Panc1 (cell line): ENCODE measurements around the gene SLC48A1. TPM values are rescaled to one million over a fixed set of nuclear protein-coding genes. Genes with fewer than 3 reads are reported as not detected.

Source experiments
- ATAC-seq: fragments of 200-7000 bp; cut with Tn5 transposase; 2 replicates; pipeline ENCODE4 v1.9.1; 2020; ENCODE audit warnings: mild to moderate bottlenecking, moderate library complexity
- BruUV-seq: library from RNA; stranded (reverse); fragments of 400-500 nt; replicated peaks from 2 replicates; lab custom pipeline; 2021; lab: Mats Ljungman, UMichigan
- CTCF ChIA-PET: fragments of 300-600 bp; sonication (Branson Sonifier 250); formaldehyde crosslinking; loops from one replicate; lab custom pipeline; 2022; ENCODE audit warnings: antibody characterized with exemption; lab: Charles Lee
- POLR2A ChIA-PET: fragments of 300-600 bp; sonication (Branson Sonifier 250); formaldehyde crosslinking; loops from one replicate; lab custom pipeline; 2022; ENCODE audit warnings: antibody characterized with exemption; lab: Charles Lee
- DNase-seq: peaks from one replicate; pipeline ENCODE4 v3.0.0-alpha.2; 2010; ENCODE audit warnings: low read depth, low spot score
- H3K27ac ChIP-seq: 2 replicates; pipeline ENCODE4 v1.5.1; 2011; ENCODE audit warnings: mild to moderate bottlenecking, low read length, inconsistent platforms
- H3K27me3 ChIP-seq: fragments of 200-500 bp; sonication (Bioruptor generic); 2 replicates; pipeline ENCODE4 v1.6.0; 2014; ENCODE audit warnings: low read length, inconsistent platforms; ENCODE audit not compliant: control insufficient read depth, insufficient read depth
- H3K36me3 ChIP-seq: fragments of 200-500 bp; sonication (Bioruptor generic); 2 replicates; pipeline ENCODE4 v1.5.1; 2014; ENCODE audit warnings: inconsistent platforms, mild to moderate bottlenecking, low read length, moderate library complexity; ENCODE audit not compliant: control insufficient read depth, insufficient read depth
- H3K4me1 ChIP-seq: 2 replicates; pipeline ENCODE4 v1.5.1; 2011; ENCODE audit warnings: inconsistent platforms, mild to moderate bottlenecking, low read length, moderate library complexity; ENCODE audit not compliant: control insufficient read depth, insufficient read depth
- H3K4me3 ChIP-seq, 2 experiments: 2 replicates each; pipeline ENCODE4 v1.5.1; 2011 to 2012; ENCODE audit warnings: low read depth in 2 of 2, low read length in 2 of 2, mild to moderate bottlenecking in 2 of 2, inconsistent platforms in 1 of 2, moderate library complexity in 1 of 2
- H3K9me3 ChIP-seq: fragments of 200-500 bp; sonication (Bioruptor generic); 2 replicates; pipeline ENCODE4 v1.5.1; 2014; ENCODE audit warnings: low read depth, mild to moderate bottlenecking, inconsistent platforms, low read length, moderate library complexity; ENCODE audit not compliant: control insufficient read depth, insufficient read depth
- CTCF ChIP-seq: fragments of 450-650 bp; IDR thresholded peaks from 2 replicates; pipeline ENCODE4 v1.5.1; 2017; ENCODE audit warnings: mild to moderate bottlenecking
- POLR2AphosphoS5 ChIP-seq: IDR thresholded peaks from 2 replicates; pipeline ENCODE4 v1.6.1; 2012; ENCODE audit warnings: mild to moderate bottlenecking, low read depth, low read length, moderate library complexity
- REST ChIP-seq, 2 experiments: IDR thresholded peaks; 2 replicates each; pipeline ENCODE4 v1.6.1; 2011 to 2012; ENCODE audit warnings: low read depth in 2 of 2, control low read depth in 1 of 2, low read length in 1 of 2, mild to moderate bottlenecking in 1 of 2, moderate library complexity in 1 of 2; ENCODE audit not compliant: insufficient read depth in 1 of 2
- SIN3A ChIP-seq: IDR thresholded peaks from 2 replicates; pipeline ENCODE4 v1.6.1; 2012; ENCODE audit warnings: low read depth, mild to moderate bottlenecking, low read length, moderate library complexity, borderline replicate concordance; ENCODE audit not compliant: insufficient read depth
- TCF7L2 ChIP-seq: IDR thresholded peaks from 2 replicates; pipeline ENCODE4 v1.6.1; 2011; ENCODE audit warnings: mild to moderate bottlenecking, low read depth, low read length, inconsistent platforms
- in situ Hi-C: cut with HindIII; loops from 2 replicates; pipeline ENCODE4 v1.10.0; 2016; ENCODE audit warnings: low sequenced_read_pairs, low pct_unique_long_range_greater_than_20kb
- intact Hi-C: fragments of 100-400 bp; cut with micrococcal nuclease; formaldehyde crosslinking; loops from one replicate; pipeline ENCODE4 v1.10.0; 2022; ENCODE audit not compliant: unreplicated experiment
- total RNA-seq: library from RNA; stranded (reverse); gene quantifications from one replicate; pipeline ENCODE4 v1.2.1, GENCODE V29; 2021; ENCODE audit not compliant: unreplicated experiment

SLC48A1 gene
- total RNA-seq, 1 experiment from 2014 or later: 32.0 TPM

DNA sequence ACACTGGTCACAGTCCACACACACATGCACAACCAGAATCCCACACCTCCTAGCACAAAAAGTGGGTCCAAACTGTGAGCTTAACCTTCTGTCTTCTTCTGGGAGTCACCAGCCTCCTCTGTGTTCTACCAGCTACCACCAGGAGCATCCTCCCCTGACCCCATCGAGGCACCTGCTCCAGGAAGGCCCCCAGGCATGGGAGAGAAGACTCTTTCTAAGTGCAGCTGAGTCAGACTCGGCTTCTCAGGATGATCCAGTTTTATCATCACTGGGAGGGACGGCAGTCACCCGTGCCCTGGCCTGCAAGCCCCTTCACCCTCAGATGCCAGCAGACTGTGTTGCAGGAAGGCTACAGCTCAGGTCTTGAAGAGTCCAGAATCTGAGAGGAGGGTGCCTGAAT is 39.9 kb upstream of the SLC48A1 start:
- Histone ChIP-seq H3K27ac (no peak overlapping the region), H3K27me3 (no peaks in the 10 kb centered on the region), H3K36me3 (no peaks in the 10 kb centered on the region), H3K4me3 (no peak overlapping the region), H3K9me3 (no peaks in the 10 kb centered on the region), H3K4me1 (no peaks in the 10 kb centered on the region)
- CTCF ChIA-PET: interaction anchor here (0.6 kb wide), 1 partner anchor 110 kb away, joined by 3 read pairs; no protein-coding TSS in a partner anchor
- in situ Hi-C loops: no loop called here
- ATAC-seq: peak; percentile 19; the same call in 1 of the 2 replicates
- DNase-seq: no peak
- TF ChIP-seq TCF7L2: no peak
- TF ChIP-seq REST (IDR thresholded peaks at IDR 0.05; ENCODE audit: insufficient read depth in 1 of 2, low read depth in 2 of 2, low read length in 1 of 2): no peak
- no peak for TF ChIP-seq CTCF
- no peak for TF ChIP-seq SIN3A
- no peak for TF ChIP-seq POLR2AphosphoS5
- no TSS peak for BruUV-seq
- POLR2A ChIA-PET: no interaction called here
- intact Hi-C loops: no loop called here

DNA sequence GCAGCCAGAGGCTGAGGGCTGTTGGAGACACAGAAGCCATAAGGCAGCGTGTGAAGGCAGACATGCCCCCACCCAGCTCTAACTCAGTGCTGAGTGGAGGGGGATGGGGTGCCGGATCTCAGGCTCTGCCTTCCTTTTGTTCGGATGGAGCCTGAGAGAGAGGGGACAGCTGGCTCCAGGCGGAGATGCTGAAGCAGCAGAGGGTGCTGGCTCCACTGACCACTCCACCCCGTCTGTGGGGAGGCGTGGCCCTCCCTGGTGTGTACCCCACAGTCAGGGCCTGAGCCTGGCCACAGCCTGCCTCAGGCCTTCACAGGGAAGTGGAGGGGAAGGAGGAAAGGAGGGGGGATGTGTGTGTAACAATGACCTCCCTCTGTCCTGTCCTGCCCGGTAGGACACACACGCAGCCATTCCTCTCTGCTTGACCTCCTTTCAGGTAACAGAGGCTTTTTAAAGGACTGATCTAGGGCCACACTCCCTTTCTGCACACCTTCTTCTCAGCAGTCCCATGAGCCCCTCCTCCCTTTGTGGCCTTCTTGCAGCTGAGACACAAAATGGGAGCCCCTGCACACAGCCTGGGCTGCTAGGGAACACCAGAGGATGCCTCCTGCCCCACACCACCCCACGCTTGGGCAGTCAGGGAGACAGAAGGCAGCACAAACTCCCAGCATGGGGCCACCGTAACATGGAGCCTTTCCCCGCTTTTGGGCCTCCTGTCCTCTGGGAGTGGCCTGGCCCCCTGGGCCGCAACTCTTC is 38.1 kb upstream of the SLC48A1 start:
- no peak for DNase-seq
- no peak overlapping the region for H3K4me3 ChIP-seq
- intact Hi-C loops (no loop called here), in situ Hi-C loops (no loop called here)
- no peaks in the 10 kb centered on the region for H3K9me3 ChIP-seq
- H3K4me1 ChIP-seq: no peaks in the 10 kb centered on the region
- POLR2A ChIA-PET: no interaction called here
- BruUV-seq: no TSS peak
- H3K27ac ChIP-seq: no peak overlapping the region
- no peak for ATAC-seq
- CTCF ChIA-PET: interaction anchor here (0.9 kb wide), 1 partner anchor 9 kb away, joined by 4 read pairs; no protein-coding TSS in a partner anchor
- no peaks in the 10 kb centered on the region for H3K36me3 ChIP-seq
- H3K27me3 ChIP-seq: no peaks in the 10 kb centered on the region
- no peak for TF ChIP-seq CTCF
- no peak for TF ChIP-seq POLR2AphosphoS5
- TF ChIP-seq SIN3A: no peak
- TF ChIP-seq TCF7L2: no peak
- TF ChIP-seq REST (IDR thresholded peaks at IDR 0.05; ENCODE audit: insufficient read depth in 1 of 2, low read depth in 2 of 2, low read length in 1 of 2): no peak
